Testis (tissue), 2 donors: ENCODE results near the gene ZNF414.

Experiments
- POLR2A ChIP-seq: fragments of 450-650 bp; IDR thresholded peaks from one replicate; pipeline ENCODE4 v1.6.1; 2017; ENCODE audit warnings: antibody characterized with exemption, mild to moderate bottlenecking, moderate library complexity
- TF ChIP-seq, protein P1 (sequence below), 3 experiments: fragments of 450-650 bp in 2 of 3; fragments of 200-600 bp in 1 of 3; sonication (generic) in 1 of 3; IDR thresholded peaks; one replicate each; pipeline ENCODE4 v1.5.1; 2016 to 2019; ENCODE audit warnings: antibody characterized with exemption in 3 of 3, mild to moderate bottlenecking in 2 of 3, moderate library complexity in 1 of 3

DNA sequence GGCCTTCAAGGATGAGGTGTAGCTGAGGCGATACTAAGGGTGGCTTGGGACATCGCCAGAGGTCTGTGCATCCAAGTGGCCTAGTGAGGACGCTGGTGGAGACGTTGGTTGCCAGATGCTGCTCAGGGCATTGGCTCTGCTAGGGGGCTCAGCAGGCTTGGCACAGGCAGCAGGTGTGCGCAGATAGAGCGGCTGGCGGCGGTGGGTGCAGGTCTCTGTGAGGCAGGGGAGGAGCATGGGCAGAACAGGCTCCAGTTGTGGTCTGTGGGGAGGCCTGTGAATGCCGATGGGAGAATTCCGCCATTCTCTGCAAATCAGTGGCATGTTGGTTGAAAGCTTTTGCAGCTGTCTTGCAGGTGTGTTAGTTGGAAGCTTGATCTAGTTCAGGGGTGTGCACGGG lies 32.8 kb downstream of the ZNF414 start:
- TF ChIP-seq, protein P1, sequence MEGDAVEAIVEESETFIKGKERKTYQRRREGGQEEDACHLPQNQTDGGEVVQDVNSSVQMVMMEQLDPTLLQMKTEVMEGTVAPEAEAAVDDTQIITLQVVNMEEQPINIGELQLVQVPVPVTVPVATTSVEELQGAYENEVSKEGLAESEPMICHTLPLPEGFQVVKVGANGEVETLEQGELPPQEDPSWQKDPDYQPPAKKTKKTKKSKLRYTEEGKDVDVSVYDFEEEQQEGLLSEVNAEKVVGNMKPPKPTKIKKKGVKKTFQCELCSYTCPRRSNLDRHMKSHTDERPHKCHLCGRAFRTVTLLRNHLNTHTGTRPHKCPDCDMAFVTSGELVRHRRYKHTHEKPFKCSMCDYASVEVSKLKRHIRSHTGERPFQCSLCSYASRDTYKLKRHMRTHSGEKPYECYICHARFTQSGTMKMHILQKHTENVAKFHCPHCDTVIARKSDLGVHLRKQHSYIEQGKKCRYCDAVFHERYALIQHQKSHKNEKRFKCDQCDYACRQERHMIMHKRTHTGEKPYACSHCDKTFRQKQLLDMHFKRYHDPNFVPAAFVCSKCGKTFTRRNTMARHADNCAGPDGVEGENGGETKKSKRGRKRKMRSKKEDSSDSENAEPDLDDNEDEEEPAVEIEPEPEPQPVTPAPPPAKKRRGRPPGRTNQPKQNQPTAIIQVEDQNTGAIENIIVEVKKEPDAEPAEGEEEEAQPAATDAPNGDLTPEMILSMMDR (IDR thresholded peaks at IDR 0.05), result no peak
- TF ChIP-seq POLR2A, result no peak
